Stimulated activated CD4-positive, alpha-beta T cell treated with anti-CD3 and anti-CD28 coated beads, Interleukin-1b, Interleukin-23, amount 100 ng/mL, for 48 hours (primary cell): ENCODE measurements around the gene APBA1.

ENCODE experiments used
- DNase-seq: peaks from one replicate; pipeline ENCODE4 v3.0.0-alpha.2; 2020

The APBA1 gene

DNA sequence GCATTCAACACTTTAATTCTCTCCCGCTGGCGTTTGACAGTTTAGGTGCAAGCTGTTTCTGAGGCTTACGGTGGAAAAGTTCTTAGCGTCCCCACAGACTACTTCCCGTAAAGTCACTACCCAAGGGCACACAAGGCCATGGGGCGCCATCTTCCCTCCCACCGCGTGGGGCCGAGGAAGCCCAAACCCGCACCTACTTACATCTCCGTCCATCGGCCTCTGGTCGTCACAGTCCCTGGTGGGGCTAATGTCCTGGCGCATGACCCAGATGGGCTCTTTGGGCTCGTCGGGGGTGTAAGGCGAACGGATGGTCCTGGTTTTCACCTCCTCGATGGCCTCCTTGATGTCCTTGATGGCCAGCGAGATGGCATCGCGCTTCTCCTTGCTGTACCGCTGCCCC, 156.4 kb downstream of the APBA1 start:
- DNase-seq: no peak

DNA sequence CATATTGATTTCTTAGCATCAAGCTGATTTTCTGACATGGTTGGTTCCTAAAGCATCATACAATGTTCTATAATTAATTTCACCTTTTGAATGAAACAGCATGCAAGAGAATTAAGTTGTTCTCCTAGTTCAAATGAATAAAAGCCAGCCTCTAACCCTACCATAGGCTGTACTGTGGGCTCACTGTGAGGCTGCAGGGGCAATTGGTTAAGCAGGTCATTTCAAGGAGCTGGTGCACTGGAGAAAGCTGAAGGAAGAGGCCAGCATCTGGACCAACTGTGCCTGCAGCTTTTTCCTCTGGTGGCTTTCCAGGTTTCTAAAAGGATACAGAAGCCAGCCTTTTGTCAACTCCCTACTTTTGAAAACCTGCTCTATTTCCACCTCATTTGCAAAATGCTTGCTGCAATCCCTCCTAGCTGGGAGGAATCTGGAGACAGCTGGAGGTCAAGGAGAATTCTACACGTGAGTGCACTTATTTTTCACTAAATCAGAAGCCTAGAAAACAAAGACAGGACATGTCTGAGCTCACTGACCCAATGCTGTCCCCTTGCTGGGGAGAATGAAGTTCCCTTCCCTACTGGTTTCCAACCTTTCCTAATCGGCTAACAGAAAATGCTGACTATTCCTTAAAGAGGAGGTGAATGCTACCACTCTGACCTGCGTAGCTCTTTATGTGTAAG, 158.9 kb downstream of the APBA1 start:
- DNase-seq: no peak

DNA sequence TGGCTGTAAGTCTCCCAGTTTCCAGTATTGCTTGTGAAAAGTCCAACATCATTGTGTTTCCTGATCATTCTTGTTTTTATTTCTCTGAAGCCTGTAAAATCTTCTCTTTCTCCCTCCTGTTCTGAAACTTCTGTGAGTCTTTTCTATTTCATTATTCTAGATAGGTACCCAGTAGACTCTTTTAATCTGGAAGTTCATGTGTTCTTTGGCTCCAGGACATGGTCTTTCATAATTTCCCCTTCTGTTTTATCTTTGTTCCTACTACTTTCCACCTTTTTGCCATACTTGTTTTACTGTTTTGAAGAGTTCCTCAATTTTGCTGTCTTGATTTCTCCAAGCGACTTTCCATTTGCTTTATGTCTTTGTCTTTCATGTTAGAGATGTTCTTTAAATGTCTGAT, 168.1 kb downstream of the APBA1 start:
- no peak for DNase-seq

- no peak for DNase-seq
These were observed 169.4 kb downstream of the APBA1 start for GRCh38 chr9:69502671-69503301.

- no peak for DNase-seq
These were observed 171.3 kb downstream of the APBA1 start for GRCh38 chr9:69500896-69501295.

DNA sequence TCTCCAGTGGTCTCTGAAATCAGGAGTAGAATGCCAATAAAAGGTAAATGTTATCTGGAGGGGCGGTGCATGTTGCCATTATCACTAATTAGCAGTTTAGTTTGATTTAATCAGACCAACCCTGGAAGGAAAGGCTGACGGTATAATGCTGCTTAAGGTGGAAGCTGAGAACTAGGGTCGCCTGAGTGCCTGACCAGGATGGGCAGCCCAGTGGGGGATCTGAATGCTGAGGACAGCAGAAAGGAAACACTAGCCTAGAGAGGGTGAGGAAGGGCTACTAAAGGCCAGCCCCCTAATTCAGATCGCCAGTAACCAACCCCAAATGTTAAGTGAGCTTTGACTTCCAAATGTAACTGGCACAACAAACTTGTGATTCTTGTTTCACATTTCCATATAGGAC, 172.2 kb downstream of the APBA1 start:
- DNase-seq: no peak

DNA sequence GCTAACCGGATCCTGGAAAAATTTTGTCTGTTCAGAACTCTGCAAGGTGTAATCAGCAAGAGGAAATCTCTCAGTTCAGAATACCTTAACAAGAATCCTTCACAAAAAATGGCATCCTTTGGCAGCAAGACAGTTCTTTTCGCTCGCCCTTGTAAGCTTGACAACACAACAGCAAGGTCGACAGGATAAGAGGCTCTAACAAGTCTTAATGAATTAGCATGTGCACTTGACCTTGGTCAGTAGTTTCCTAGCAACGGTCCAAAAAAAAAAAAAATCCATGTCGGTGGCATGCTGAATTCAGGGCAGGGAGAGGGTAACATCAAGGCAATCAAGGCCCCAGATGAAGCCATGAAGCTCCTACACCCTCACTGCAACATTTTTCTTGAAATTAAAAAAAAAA, 172.8 kb downstream of the APBA1 start:
- DNase-seq: no peak

- no peak for DNase-seq
These were observed 173.7 kb downstream of the APBA1 start for GRCh38 chr9:69498470-69498869.

GRCh38 chr9:69497816-69498215, 174.4 kb downstream of the APBA1 start:
- no peak for DNase-seq

DNA sequence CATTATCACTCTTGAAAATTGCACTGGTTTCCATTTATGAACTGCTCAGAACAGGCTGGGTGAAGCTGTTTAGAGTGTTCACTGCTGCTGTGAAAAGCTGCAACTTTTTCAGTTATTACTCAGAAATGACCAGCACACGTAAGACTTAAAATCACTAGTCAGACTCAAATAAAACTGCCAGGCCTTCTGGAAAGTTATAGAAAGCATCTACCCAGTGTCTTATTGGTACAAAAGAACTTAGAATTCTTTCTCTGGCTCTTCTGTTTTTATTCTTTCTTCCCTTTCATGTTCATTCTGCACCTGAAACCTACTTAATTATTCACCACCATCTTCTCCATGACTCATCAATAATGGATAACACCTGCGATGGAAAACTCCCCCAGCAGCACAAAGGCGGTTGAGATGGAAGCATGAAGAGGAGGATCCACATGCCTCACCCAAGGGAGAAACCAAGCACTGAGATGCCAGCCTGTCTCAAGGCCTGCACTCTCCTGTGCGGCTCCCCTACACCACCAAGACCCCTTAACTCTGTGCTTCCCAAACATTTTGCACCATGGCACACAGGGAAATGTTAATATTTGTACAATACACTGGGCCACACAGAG, 175.2 kb downstream of the APBA1 start:
- peak; percentile 13 for DNase-seq

GRCh38 chr9:69495296-69495695, 176.9 kb downstream of the APBA1 start:
- no peak for DNase-seq

GRCh38 chr9:69494763-69495162, 177.4 kb downstream of the APBA1 start:
- DNase-seq: no peak

GRCh38 chr9:69494208-69494607, 178.0 kb downstream of the APBA1 start:
- DNase-seq: no peak

- no peak for DNase-seq
These were observed 185.7 kb downstream of the APBA1 start for GRCh38 chr9:69486498-69486897.

GRCh38 chr9:69485466-69485865, 186.7 kb downstream of the APBA1 start:
- no peak for DNase-seq

- no peak for DNase-seq
These were observed 188.2 kb downstream of the APBA1 start for GRCh38 chr9:69483886-69484422.

GRCh38 chr9:69476797-69477196, 195.4 kb downstream of the APBA1 start:
- no peak for DNase-seq

DNA sequence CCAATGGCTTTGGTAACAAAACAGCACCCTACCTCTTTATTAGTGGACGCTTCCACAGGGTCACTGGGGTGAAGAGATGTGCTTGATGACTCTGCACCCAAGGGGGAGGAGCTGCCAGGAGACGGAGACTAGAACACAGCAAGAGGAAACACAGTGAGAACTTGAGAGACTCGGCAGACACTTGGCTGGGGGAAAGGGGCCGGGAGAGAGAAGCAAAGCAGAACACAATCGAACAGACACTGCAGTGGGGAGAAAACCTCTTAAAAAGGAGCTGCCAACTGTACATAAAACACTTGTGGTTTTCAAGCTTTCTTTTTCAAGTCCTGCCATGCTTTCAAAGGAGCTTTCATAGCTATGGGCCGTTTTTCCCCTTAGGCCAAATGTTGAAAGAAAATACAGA, 196.2 kb downstream of the APBA1 start:
- no peak for DNase-seq

DNA sequence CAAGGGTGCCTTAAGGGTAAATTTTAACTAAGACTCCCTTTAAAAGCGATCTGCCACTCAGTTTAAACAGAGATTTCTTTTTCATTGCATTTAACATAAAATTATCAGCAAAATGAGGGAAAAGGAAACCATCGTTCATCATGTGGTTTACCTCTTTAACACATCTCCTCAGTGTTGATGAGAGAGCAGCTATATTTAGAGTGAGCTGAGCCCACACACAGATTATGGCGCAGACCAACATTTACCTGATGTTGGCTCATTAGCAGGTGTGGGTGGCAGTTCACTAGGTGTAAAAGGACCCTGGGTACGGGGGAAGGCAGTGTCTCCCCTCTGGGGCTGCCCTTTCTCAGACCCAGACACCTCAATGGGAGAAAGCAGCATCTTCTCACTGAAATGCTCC, 197.3 kb downstream of the APBA1 start:
- no peak for DNase-seq

DNA sequence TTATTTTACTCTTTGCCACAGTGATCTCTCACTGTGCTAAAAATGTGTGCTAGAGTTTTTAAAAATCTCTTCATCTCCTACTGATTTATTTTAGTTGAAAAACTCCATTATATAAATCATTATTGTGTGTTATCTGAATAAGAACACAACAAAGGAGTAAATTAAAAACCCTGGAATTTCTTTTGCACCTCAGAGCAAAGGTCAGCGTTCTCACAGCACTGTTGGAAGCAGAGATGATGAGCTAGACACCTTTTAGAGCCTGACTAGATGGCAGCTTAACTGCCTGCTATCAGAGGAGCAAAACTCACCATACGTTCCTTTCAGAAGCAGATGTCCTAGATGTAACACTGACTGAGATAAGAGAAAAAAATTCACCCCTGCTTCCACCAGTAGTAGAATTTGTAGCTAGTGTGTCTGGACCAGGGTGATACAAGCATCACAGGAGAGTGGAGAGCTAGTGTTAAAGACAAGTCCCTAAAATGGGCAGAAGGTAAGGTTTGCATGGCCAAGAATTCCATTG, 200.0 kb downstream of the APBA1 start:
- DNase-seq: no peak

GRCh38 chr9:69471433-69471832, 200.7 kb downstream of the APBA1 start:
- no peak for DNase-seq

GRCh38 chr9:69470186-69470977, 201.8 kb downstream of the APBA1 start:
- DNase-seq: no peak

- no peak for DNase-seq
These were observed 203.0 kb downstream of the APBA1 start for GRCh38 chr9:69469136-69469535.
